ENCODE results near the gene CTLA4.
A peak's percentile ranks its signal among the peaks of the same experiment; 100 is the strongest.
"Not testable (repeated sequence)": the region's sequence is repeated elsewhere in the genome, so short reads cannot be mapped to it uniquely, and the experiment has no call there.

The CTLA4 gene

DNA sequence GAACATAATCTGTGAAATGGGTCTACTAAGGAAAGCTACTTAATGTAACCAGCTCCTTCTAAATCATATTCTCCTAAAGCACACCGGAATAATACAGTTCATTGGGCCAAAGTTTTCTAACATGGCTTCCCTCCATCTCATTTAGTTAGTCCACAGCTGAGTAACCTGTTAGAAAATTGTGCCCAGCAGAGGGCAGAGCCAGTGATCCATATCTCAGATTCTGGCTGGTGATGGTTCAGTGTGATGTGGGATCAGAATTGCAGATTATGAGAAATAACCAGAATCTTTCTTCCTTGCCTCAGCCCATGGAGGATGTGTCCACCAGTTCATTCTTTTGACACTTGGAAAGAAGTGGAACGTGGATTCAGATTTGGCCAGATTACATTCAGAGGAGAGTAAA lies 9.4 kb upstream of the CTLA4 start:
- no peak for DNase-seq

DNA sequence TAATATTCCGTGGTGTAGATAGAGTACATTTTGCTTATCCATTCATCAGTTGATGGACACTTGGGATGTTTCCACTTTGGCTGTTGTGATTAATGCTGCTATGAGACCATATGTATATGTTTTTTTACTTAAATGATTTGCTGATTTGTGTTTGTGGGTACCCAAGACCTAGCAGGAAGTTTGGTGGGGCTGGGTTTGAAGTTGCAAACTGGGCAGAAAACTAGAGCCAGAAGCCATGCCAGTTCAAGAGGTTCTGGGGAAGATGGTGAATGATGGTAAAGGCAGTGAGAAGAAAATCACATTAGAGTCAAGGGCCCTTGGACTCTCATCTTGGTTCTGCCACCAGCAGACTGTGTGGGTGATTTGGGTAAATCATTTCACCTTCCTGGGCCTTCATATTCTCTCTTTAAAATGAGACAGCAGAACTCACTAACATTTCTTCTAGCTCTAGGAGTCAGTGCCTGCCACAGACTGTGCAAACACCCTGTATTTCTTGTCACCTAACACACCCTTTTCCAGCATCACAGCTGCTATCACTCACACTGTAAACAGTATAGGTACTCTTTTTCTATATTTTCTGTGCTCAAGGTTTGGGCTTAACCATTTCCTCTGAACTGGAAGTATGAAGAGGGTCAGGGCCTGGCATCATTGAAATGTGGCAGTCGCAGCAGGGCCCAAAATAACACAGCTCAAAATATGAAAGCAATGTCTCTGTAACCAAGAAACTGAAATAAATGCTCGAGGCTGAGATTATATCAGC lies 8.4 kb upstream of the CTLA4 start:
- no peak for DNase-seq

GRCh38 chr2:203861197-203861596 lies 6.4 kb upstream of the CTLA4 start:
- no peak for DNase-seq

- no peak for DNase-seq
Measured at GRCh38 chr2:203861607-203862006, 6.0 kb upstream of the CTLA4 start.

DNA sequence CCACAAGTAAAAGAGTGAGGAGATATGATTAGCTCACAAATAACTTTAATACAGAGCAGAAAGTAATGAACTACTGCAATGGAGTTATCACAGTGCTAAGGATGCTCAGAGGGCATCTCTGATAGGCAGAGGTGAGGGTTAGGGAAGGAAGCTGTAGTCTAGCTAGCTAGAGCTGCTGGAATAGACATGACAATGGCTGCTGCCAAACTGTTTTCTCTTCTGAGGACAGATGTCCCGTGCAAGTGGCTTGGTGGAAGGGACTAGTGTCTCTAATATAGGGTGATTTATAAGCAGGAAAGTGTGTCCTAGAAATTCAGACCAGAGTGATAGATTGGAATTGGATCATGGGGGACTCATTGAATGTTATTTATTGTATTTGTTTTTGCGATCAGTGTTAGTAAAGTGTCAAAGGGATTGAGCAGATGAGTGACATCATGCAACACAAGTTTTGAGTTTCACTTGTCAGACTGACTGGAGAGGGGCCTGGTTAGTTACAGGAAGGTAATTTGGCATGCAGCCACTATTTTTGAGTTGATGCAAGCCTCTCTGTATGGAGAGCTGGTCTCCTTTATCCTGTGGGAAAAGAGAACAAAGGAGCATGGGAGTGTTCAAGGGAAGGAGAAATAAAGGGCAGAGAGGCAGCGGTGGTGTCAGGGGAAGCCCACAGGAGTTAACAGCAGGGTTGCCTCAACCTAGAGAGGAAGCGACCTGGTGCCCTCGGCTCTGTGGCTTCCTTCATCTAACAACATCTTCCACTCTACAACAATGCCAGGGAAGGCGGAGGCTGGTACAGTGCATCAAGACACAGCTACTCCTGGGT lies 1.9 kb downstream of the CTLA4 start:
- DNase-seq, result no peak

DNA sequence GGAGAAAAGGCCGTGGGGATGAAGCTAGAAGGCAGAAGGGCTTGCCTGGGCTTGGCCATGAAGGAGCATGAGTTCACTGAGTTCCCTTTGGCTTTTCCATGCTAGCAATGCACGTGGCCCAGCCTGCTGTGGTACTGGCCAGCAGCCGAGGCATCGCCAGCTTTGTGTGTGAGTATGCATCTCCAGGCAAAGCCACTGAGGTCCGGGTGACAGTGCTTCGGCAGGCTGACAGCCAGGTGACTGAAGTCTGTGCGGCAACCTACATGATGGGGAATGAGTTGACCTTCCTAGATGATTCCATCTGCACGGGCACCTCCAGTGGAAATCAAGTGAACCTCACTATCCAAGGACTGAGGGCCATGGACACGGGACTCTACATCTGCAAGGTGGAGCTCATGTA lies 2.9 kb downstream of the CTLA4 start:
- DNase-seq, result no peak

DNA sequence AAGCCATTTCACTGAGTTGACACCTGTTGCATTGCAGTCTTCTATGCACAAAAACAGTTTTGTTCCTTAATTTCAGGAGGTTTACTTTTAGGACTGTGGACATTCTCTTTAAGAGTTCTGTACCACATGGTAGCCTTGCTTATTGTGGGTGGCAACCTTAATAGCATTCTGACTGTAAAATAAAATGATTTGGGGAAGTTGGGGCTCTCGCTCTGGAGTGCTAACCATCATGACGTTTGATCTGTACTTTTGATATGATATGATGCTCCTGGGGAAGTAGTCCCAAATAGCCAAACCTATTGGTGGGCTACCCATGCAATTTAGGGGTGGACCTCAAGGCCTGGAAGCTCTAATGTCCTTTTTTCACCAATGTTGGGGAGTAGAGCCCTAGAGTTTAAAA lies 3.4 kb downstream of the CTLA4 start:
- DNase-seq, result no peak

DNA sequence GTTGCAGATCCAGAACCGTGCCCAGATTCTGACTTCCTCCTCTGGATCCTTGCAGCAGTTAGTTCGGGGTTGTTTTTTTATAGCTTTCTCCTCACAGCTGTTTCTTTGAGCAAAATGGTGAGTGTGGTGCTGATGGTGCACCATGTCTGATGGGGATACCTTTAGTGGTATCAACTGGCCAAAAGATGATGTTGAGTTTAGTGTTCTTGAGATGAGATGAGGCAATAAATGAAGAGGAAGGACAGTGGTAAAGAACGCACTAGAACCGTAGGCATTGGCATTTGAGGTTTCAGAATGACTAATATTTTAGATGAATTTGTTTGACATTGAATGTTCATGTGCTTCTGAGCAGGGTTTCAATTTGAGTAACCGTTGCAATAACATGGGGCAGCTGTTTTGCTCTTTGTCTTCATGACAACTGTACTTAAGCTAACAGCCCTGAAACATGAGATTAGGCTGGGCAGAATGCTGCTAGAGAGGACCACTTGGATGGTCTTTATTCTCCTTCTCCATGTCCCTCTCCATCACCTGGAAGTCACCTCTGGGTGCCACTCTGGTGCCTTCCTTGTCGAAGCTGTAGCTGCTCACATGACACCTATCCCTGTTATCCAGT lies 3.9 kb downstream of the CTLA4 start:
- DNase-seq, result no peak

- no peak for DNase-seq
Measured at GRCh38 chr2:203873461-203873860, 5.9 kb downstream of the CTLA4 start.

DNA sequence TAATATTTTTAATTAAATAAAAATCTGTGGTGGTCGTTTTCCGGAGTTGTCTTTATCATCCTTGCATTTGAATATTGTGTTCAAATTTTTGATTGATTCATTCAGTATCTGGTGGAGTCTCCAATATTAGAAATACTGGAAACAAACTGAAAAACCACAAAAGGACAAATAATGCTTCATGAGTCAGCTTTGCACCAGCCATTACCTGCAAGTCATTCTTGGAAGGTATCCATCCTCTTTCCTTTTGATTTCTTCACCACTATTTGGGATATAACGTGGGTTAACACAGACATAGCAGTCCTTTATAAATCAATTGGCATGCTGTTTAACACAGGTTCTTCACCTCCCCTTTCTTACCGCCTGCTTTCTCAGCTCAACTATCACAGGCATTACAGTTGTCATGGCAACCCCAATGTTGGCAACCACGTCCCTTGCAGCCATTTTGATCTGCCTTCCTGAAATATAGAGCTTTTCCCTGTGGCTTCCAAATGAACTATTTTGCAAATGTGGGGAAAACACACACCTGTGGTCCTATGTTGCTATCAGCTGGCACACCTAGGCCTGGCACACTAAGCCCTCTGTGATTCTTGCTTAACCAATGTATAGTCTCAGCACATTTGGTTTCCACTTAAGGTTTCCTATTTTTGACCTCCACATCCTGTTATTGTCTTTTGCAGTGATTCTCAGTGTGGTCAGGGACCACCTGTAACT lies 6.5 kb downstream of the CTLA4 start:
- DNase-seq, result peak in 1 of 2 experiments; percentile 15

DNA sequence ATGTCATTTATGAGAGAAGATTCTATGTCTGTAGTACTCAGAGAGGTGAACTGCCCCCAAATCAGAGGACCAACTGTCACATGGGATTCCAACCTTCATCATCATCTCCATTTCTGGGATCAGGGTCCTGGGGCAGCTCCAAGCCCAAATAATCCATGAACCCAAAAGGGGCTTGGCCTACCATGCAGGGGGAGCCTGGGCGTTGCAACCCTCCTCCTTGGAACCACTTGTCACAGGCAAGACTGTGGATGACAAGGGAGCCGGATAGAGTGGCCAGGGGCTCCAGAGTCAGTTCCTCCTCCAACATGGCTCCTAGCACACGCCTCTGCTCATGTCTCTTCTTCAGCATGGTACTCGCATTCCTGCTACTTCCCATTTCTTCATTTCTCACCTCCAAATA lies 7.9 kb downstream of the CTLA4 start:
- DNase-seq, result no peak

GRCh38 chr2:203876328-203876727 lies 8.8 kb downstream of the CTLA4 start:
- DNase-seq, result no peak

- DNase-seq, result no peak
Measured at GRCh38 chr2:203878063-203878462, 10.5 kb downstream of the CTLA4 start.

- DNase-seq, result no peak
Measured at GRCh38 chr2:203880557-203881125, 13.1 kb downstream of the CTLA4 start.

DNA sequence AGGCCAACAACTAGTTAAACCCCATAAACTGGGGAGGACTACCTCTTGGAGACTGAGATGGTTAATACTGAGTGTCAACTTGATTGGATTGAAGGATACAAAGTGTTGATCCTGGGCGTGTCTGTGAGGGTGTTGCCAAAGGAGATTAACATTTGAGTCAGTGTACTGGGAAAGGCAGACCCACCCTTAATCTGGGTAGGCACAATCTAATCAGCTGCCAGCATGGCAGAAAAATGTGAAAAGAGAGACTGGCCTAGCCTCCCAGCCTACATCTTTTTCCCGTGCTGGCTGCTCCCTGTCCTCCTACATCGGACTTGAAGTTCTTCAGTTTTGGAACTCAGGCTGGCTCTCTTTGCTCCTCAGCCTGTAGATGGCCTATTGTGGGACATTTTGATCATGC lies 13.6 kb downstream of the CTLA4 start:
- not testable (repeated sequence) for DNase-seq

- no peak for DNase-seq
Measured at GRCh38 chr2:203882551-203882950, 15.0 kb downstream of the CTLA4 start.

- no peak for DNase-seq
Measured at GRCh38 chr2:203886661-203887151, 19.1 kb downstream of the CTLA4 start.

DNA sequence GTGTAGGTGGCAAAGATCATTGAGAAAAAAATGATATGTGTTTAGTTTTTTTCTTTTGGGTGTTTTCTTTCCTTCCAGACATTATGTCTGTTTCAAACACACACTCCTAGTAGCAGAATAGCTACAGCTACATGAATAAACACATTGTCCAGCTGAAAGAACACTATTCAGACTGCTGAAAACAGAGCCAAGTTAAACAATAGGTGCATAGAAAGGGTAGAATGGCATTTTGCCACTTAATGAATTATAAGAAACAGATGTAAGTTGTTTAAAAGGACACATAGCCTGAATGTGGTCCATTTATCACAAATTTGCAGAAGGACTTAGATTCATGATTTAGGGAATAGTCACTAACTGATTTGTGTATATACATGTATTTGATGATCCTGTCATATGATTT lies 20.1 kb downstream of the CTLA4 start:
- no peak for DNase-seq

GRCh38 chr2:203889542-203889941 lies 22.0 kb downstream of the CTLA4 start:
- DNase-seq, result no peak

- DNase-seq, result no peak
Measured at GRCh38 chr2:203889944-203890343, 22.4 kb downstream of the CTLA4 start.

DNA sequence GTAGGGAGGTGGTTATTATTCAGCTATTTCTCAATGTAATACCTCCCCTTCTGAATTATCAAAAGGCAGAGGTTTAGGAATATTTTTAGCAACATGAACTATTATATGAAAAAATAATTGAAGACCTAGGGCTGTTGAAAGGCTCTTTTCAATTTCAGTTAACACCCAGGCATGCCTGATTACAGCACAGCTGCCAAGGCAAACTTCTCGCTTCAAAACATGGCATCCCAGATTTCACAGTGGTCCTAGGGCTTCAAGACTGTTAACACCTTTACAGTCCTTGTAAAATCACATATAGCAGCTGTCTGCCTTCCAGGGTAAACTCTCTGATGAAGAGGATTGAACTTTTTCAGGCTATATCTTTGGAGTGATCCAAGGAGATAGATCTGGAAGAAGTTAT lies 23.2 kb downstream of the CTLA4 start:
- DNase-seq, result no peak

- DNase-seq, result no peak
Measured at GRCh38 chr2:203891474-203891873, 23.9 kb downstream of the CTLA4 start.

DNA sequence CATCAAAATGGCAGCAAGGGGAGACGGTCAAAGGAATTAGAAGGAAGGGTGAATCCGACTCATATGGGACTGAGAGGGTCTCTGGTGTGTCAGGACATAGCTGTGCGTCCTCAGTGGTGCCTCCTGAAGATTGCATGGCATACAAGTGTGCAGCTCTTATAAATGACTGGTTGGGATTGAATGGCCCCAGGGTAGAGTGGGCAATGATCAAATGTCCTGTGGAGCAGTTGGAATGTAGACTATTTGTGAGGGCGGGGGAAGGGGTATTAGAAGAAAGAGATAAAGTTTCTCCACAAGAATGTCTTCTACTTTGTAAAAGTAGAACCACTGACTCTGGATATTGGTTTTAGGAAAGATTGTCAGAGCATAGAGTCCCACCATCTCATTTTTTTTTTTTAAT lies 24.6 kb downstream of the CTLA4 start:
- no peak for DNase-seq

Measured in NCI-H446 (cell line).